ENCODE data around the gene THAP6.

The THAP6 gene, protein sequence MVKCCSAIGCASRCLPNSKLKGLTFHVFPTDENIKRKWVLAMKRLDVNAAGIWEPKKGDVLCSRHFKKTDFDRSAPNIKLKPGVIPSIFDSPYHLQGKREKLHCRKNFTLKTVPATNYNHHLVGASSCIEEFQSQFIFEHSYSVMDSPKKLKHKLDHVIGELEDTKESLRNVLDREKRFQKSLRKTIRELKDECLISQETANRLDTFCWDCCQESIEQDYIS

DNA sequence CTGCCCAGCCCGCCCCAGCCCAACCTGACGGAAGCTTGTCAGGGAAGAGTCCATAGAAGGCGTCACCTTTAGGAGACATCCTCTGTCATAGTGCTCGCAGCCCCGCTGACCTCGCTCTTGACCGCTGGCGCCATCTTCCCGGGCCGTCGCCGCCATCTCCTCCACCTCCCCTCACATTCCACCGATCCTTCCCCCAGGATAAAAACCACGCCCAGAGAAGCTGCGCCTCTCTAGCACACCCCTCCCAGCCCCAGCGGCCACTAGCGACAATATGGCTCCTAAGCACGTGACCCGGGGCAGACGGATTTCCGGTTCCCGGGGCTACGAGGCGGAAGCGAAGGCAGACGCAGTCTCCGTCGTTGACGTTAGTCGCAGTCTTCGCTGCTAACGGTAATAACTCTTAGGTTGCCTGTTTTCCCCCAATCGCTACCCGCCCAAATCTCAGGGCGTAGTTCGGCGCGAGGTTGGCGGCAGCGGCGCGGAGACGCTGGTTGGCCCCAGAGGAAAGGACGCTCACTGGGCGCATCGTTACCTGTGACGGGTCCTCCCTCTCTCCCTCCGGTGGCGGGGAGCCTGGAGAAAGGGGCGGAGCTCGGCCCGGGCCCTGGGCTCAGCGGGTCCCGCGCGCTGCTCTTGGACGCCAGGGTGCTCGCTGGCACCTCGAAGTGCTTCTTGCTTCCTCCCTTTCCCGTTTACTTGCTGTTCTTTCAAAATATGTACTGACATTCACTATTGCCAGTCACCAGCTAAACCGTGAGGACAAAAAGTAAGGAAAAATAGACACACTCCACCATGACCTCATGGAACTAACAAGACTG is at the start of gene THAP6, which contains the start of gene RCHY1:
Gene THAP6, plus strand, starts transcription at position 343 of the 818 bp plus-strand sequence. CDS start 980 bp downstream, outside the sequence.
Gene RCHY1, minus strand, starts transcription at position 273 of the 818 bp plus-strand sequence. Its CDS starts 117 bp downstream, at position 156.
- H3K27me3 ChIP-seq (ENCODE audit: control insufficient read depth, insufficient read depth, low read length): no peaks in the 10 kb centered on the region
- H3K36me3 ChIP-seq (ENCODE audit: control insufficient read depth, insufficient read depth, low read length): no peaks in the 10 kb centered on the region
- H3K9me3 ChIP-seq (ENCODE audit: control insufficient read depth, insufficient read depth, low read length): no peaks in the 10 kb centered on the region
- peaks cover 18% of the 10 kb centered on the region for H3K4me1 ChIP-seq (ENCODE audit: control insufficient read depth, insufficient read depth, low read length)
- H3K9ac ChIP-seq (ENCODE audit: low read depth, low read length): peak within 1 kb of the TSS; percentile 94
- H3K4me3 ChIP-seq (ENCODE audit: low read depth, low read length): peak within 1 kb of the TSS; percentile 95

DNA sequence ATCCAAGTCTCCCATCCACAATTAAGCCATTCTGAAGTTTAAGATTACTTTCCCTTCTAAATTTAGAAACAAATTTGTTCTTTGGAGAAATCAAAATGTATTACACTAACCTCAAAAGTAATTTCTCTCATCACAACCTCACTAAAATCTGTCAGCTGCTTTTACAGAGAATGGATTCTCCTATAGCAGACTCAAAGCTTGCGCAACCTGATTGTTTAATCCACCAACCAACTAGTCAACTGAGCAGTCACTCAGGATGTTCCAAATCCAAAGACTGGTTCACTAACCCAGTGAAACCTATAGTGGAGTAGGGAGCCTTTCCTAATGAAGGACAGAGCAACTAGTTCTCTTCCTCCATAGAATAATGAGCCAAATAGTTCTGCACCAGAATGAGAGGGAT is 44.4 kb upstream of the THAP6 start:
- Histone ChIP-seq H3K27me3 (ENCODE audit: control insufficient read depth, insufficient read depth, low read length) (no peaks in the 10 kb centered on the region), H3K4me1 (ENCODE audit: control insufficient read depth, insufficient read depth, low read length) (no peaks in the 10 kb centered on the region), H3K36me3 (ENCODE audit: control insufficient read depth, insufficient read depth, low read length) (no peaks in the 10 kb centered on the region), H3K9me3 (ENCODE audit: control insufficient read depth, insufficient read depth, low read length) (no peaks in the 10 kb centered on the region), H3K4me3 (ENCODE audit: low read depth, low read length) (no peak overlapping the region), H3K9ac (ENCODE audit: low read depth, low read length) (no peak overlapping the region)

DNA sequence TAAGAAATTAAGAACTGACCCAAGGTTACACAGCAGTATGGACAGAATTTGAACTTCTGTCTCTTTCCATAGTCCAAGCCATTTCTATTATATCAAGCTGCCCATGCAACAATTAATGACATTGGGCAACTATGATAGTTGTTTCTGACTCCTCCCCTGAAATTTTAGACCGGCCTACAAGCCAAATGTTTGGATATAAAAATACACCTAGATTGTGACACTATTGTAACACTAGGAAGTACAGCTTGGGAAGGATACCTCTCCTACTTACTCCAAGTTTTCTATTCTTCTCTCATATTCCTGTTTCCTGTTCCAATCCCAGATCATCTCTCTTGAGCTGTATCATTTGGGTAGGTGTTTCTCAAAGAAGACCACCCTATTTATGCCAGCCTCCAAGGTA is 43.5 kb upstream of the THAP6 start:
- Histone ChIP-seq H3K27me3 (ENCODE audit: control insufficient read depth, insufficient read depth, low read length) (no peaks in the 10 kb centered on the region), H3K4me3 (ENCODE audit: low read depth, low read length) (no peak overlapping the region), H3K9ac (ENCODE audit: low read depth, low read length) (no peak overlapping the region), H3K9me3 (ENCODE audit: control insufficient read depth, insufficient read depth, low read length) (no peaks in the 10 kb centered on the region), H3K36me3 (ENCODE audit: control insufficient read depth, insufficient read depth, low read length) (no peaks in the 10 kb centered on the region), H3K4me1 (ENCODE audit: control insufficient read depth, insufficient read depth, low read length) (no peaks in the 10 kb centered on the region)

DNA sequence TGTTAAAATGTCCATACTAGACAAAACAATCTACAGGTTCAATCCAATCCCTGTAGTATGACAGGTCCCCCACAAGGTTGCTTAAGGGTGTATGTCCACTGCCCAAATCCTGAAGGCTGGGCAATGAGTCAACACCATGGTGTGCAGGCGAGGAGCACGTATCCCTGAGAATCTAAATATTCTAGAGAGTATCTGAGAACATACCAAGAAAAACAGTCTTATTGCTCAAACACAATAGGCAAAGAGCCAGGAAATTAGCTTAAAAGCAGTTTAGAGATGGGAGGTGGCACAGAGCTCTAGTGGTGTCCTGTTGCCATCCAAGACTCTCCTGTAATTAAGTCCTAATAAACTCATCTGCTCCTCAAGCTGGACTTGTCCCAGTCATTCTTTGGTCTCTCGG is 37.1 kb upstream of the THAP6 start:
- no peaks in the 10 kb centered on the region for H3K9me3 ChIP-seq (ENCODE audit: control insufficient read depth, insufficient read depth, low read length)
- no peaks in the 10 kb centered on the region for H3K36me3 ChIP-seq (ENCODE audit: control insufficient read depth, insufficient read depth, low read length)
- no peak overlapping the region for H3K9ac ChIP-seq (ENCODE audit: low read depth, low read length)
- no peaks in the 10 kb centered on the region for H3K4me1 ChIP-seq (ENCODE audit: control insufficient read depth, insufficient read depth, low read length)
- no peaks in the 10 kb centered on the region for H3K27me3 ChIP-seq (ENCODE audit: control insufficient read depth, insufficient read depth, low read length)
- no peak overlapping the region for H3K4me3 ChIP-seq (ENCODE audit: low read depth, low read length)

DNA sequence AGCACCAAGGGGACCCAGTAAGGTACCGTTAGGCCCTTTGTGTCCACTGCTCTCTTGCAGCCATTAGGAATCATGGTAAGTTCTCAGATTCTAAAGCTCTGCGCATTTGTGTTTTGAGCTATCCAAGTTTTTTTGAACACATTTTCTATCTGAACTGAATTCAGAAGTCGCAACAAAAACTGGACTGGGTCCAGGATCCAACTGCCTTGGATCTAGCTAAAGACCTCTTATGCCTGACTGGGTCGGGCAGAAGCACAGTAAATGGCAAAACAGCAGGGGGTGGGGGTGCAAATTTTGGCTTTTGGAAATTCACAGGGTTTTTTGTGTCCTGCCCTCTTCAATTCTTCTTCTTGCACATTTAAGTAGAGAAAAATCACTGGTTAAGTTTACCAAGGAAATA is 30.1 kb upstream of the THAP6 start:
- Histone ChIP-seq H3K4me3 (ENCODE audit: low read depth, low read length) (no peak overlapping the region), H3K27me3 (ENCODE audit: control insufficient read depth, insufficient read depth, low read length) (no peaks in the 10 kb centered on the region), H3K9ac (ENCODE audit: low read depth, low read length) (no peak overlapping the region), H3K4me1 (ENCODE audit: control insufficient read depth, insufficient read depth, low read length) (peaks cover 2% of the 10 kb centered on the region), H3K9me3 (ENCODE audit: control insufficient read depth, insufficient read depth, low read length) (no peaks in the 10 kb centered on the region), H3K36me3 (ENCODE audit: control insufficient read depth, insufficient read depth, low read length) (no peaks in the 10 kb centered on the region)

DNA sequence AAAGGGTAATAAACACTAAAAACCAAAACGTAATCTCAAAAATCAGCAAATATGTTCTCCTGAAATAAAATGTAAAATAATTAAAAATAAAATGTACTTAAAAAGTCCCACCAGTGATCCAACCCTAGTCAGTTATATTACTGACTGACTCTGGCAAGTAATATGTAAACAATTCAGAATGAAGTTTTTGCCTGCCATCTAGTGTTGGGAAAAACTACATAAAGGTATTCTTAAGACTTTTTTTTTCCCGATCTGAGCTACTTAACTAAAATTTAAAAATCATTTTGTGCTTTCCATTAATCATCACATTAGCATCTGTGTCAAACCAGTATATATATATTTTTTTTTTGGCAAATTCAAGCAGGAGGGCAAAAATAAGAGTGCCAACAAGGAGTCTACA is 24.1 kb upstream of the THAP6 start:
- H3K4me1 ChIP-seq (ENCODE audit: control insufficient read depth, insufficient read depth, low read length): peaks cover 2% of the 10 kb centered on the region
- H3K36me3 ChIP-seq (ENCODE audit: control insufficient read depth, insufficient read depth, low read length): no peaks in the 10 kb centered on the region

DNA sequence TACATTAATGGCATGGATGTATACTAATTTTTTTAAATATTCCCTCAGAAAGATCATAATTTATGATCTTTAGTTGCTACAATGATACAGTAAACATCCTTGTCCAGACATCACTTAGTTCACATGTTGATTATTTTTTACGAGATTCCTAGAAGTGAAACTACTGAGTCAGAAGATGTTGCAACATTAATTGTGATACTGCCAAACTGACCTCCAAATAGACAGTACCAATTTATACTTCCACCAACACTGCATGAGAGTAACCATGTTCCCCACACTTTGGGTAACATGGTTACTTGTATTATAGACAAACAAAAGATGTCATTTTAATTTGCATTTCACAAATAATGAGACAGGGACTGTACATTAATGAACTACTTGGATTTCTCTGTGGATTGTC is 19.7 kb upstream of the THAP6 start:
- no peaks in the 10 kb centered on the region for H3K4me1 ChIP-seq (ENCODE audit: control insufficient read depth, insufficient read depth, low read length)
- no peak overlapping the region for H3K9ac ChIP-seq (ENCODE audit: low read depth, low read length)
- H3K9me3 ChIP-seq (ENCODE audit: control insufficient read depth, insufficient read depth, low read length): no peaks in the 10 kb centered on the region
- no peak overlapping the region for H3K4me3 ChIP-seq (ENCODE audit: low read depth, low read length)
- no peaks in the 10 kb centered on the region for H3K36me3 ChIP-seq (ENCODE audit: control insufficient read depth, insufficient read depth, low read length)
- H3K27me3 ChIP-seq (ENCODE audit: control insufficient read depth, insufficient read depth, low read length): no peaks in the 10 kb centered on the region

More for the DNA sequence above, 24.1 kb upstream of the THAP6 start:
- Histone ChIP-seq H3K4me3 (ENCODE audit: low read depth, low read length) (no peak overlapping the region), H3K27me3 (ENCODE audit: control insufficient read depth, insufficient read depth, low read length) (no peaks in the 10 kb centered on the region), H3K9me3 (ENCODE audit: control insufficient read depth, insufficient read depth, low read length) (no peaks in the 10 kb centered on the region), H3K9ac (ENCODE audit: low read depth, low read length) (no peak overlapping the region)

DNA sequence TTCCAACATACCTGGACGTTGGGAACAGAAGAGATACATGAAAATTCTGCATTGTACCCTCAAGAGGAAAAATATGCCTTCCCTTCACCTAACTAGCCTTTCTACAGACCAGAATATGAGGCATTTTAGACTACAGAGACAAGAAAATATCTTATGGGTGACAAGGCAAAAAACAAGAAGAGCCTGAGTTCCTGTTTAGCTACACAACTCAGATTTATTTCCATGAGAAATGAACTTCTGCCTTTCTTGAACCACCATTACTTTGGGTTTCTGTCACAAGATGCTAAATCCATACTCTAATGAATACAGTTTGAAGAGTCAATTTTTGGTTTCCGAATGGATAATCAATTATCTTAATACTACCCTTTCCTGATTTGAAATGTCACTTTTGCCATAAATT is 18.8 kb upstream of the THAP6 start:
- Histone ChIP-seq H3K9me3 (ENCODE audit: control insufficient read depth, insufficient read depth, low read length) (no peaks in the 10 kb centered on the region), H3K4me3 (ENCODE audit: low read depth, low read length) (no peak overlapping the region), H3K36me3 (ENCODE audit: control insufficient read depth, insufficient read depth, low read length) (no peaks in the 10 kb centered on the region), H3K9ac (ENCODE audit: low read depth, low read length) (no peak overlapping the region), H3K4me1 (ENCODE audit: control insufficient read depth, insufficient read depth, low read length) (no peaks in the 10 kb centered on the region), H3K27me3 (ENCODE audit: control insufficient read depth, insufficient read depth, low read length) (no peaks in the 10 kb centered on the region)

DNA sequence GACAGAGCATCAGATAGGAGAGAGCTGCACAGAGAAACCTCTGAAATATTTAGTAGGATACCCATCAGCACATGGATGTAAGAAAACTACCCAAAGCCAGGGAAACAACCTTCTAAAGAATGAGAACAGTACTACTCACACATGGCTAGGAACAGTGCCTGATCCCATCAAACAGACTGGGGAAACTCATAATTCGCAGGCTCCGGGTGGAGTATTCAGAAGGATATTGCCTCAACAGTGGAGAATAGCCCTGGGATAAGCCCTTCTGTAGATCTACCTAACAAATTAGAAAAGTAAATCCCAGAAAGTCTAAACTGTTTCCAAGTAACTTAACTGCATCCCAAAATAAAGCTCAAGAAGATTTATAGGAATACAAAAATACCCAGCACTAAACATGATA is 17.9 kb upstream of the THAP6 start:
- H3K9ac ChIP-seq (ENCODE audit: low read depth, low read length): no peak overlapping the region
- no peaks in the 10 kb centered on the region for H3K36me3 ChIP-seq (ENCODE audit: control insufficient read depth, insufficient read depth, low read length)
- H3K4me1 ChIP-seq (ENCODE audit: control insufficient read depth, insufficient read depth, low read length): no peaks in the 10 kb centered on the region
- H3K9me3 ChIP-seq (ENCODE audit: control insufficient read depth, insufficient read depth, low read length): no peaks in the 10 kb centered on the region
- H3K27me3 ChIP-seq (ENCODE audit: control insufficient read depth, insufficient read depth, low read length): no peaks in the 10 kb centered on the region
- H3K4me3 ChIP-seq (ENCODE audit: low read depth, low read length): no peak overlapping the region

DNA sequence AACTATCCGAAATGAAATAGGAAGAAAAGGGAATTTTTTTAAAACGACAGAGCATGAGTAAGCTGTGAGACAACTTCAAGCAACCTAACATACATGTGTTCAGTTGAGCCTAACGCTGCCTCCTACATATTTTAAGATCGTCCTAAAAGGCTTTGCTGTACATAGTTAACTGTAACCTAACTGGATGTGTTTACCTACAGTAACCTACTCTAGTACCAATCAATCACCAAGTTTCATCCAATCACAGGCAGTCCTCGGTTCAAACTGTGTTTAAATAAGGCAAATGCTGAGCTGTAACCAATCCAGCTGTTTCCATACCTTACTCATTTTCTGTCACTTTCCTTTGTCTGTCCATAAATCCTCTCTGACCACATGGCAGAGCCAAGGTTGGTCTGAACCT is 17.1 kb upstream of the THAP6 start:
- H3K4me3 ChIP-seq (ENCODE audit: low read depth, low read length): no peak overlapping the region
- no peak overlapping the region for H3K9ac ChIP-seq (ENCODE audit: low read depth, low read length)
- H3K27me3 ChIP-seq (ENCODE audit: control insufficient read depth, insufficient read depth, low read length): no peaks in the 10 kb centered on the region

DNA sequence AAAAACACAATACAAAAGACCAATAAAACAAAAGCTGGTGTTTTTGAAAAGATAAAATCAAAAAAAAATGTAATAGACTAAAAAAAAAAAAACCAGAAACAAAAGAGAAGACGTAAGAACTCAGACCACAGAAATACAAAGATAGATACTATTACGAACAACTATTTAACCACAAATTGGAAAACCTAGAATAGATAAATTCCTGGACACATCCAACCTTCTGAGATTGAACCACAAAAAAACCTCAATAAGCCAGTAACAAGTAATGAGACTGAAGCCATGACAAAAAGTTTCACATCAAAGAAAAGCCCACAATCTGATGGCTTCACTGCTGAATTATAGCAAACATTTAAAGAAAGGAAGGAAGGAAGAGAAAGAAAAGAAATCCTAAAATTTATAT is 16.2 kb upstream of the THAP6 start:
- Histone ChIP-seq H3K9me3 (ENCODE audit: control insufficient read depth, insufficient read depth, low read length) (no peaks in the 10 kb centered on the region), H3K9ac (ENCODE audit: low read depth, low read length) (no peak overlapping the region), H3K4me1 (ENCODE audit: control insufficient read depth, insufficient read depth, low read length) (no peaks in the 10 kb centered on the region), H3K36me3 (ENCODE audit: control insufficient read depth, insufficient read depth, low read length) (no peaks in the 10 kb centered on the region), H3K4me3 (ENCODE audit: low read depth, low read length) (no peak overlapping the region), H3K27me3 (ENCODE audit: control insufficient read depth, insufficient read depth, low read length) (no peaks in the 10 kb centered on the region)

More for the DNA sequence above, 17.1 kb upstream of the THAP6 start:
- Histone ChIP-seq H3K9me3 (ENCODE audit: control insufficient read depth, insufficient read depth, low read length) (no peaks in the 10 kb centered on the region), H3K4me1 (ENCODE audit: control insufficient read depth, insufficient read depth, low read length) (no peaks in the 10 kb centered on the region), H3K36me3 (ENCODE audit: control insufficient read depth, insufficient read depth, low read length) (no peaks in the 10 kb centered on the region)

DNA sequence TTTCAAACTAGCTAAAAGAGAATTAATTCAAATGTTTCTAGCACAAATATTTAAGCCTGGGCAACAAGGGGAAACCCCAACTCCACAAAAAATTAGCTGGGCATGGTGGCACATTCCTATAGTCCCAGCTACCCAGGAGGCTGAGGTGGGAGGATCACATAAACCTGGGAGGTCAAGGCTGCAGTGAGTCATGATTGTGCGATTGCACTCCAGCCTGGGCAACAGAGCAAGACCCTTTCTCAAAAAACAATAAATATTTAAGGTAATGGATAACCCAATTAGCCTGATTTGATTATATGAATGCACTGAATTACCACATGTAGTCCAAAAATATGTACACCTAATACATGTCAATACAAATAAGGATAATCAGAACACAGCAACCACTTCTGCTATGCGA is 14.4 kb upstream of the THAP6 start:
- H3K4me3 ChIP-seq (ENCODE audit: low read depth, low read length): no peak overlapping the region
- no peaks in the 10 kb centered on the region for H3K27me3 ChIP-seq (ENCODE audit: control insufficient read depth, insufficient read depth, low read length)
- no peaks in the 10 kb centered on the region for H3K4me1 ChIP-seq (ENCODE audit: control insufficient read depth, insufficient read depth, low read length)
- no peaks in the 10 kb centered on the region for H3K9me3 ChIP-seq (ENCODE audit: control insufficient read depth, insufficient read depth, low read length)
- H3K9ac ChIP-seq (ENCODE audit: low read depth, low read length): no peak overlapping the region
- H3K36me3 ChIP-seq (ENCODE audit: control insufficient read depth, insufficient read depth, low read length): no peaks in the 10 kb centered on the region
